Measurements from ENCODE around the gene RBM34.

GRCh38 chr1:235088430-235088829 lies 72.6 kb downstream of the RBM34 start:
- TF ChIP-seq ZNF274 (IDR thresholded peaks at IDR 0.05; ENCODE audit: low read depth, low read length) = no peak
- no peak for TF ChIP-seq YY1 (IDR thresholded peaks at IDR 0.05; ENCODE audit: insufficient read depth, insufficient read length)
- no peak for TF ChIP-seq SUZ12 (IDR thresholded peaks at IDR 0.05; ENCODE audit: extremely low read depth, insufficient read depth, insufficient read length)

All from NT2/D1 (cell line).